ENCODE results near the gene ANTXR1. TPM values are rescaled to one million over a fixed set of nuclear protein-coding genes. Genes with fewer than 3 reads are reported as not detected.

ANTXR1 gene
- total and polyA plus RNA-seq, 10 donors = 2.8 to 66.7 (median 36.9) TPM

DNA sequence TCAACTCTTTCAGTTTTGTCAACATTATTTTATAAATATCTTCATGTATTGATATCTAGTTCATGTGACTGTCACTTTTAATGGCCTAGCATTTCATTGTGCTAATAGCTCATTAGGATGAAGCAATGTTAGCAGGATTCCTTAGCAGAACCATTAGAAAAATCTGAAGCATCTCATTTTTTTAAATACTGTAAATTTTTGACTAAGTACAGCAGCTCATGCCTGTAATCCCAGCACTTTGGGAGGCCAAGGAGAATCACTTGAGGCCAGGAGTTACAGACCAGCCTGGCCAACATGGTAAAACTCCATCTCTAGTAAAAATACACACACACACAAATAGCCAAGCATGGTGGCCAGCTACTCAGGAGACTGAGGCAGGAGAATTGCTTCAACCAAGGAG is 15.6 kb upstream of the ANTXR1 start:
- Histone ChIP-seq H3K4me1 (no peaks in the 10 kb centered on the region), H3K36me3 (no peaks in the 10 kb centered on the region), H3K4me3 (no peak overlapping the region), H3K27ac (no peak overlapping the region), H3K9me3 (peaks cover 0 to 19% (median 10%) of the 10 kb centered on the region in 8 donors), H3K27me3 (replicated peaks in 1 of 7) (no peaks in the 10 kb centered on the region)
- no peak for DNase-seq
- intact Hi-C loops (cut with DNase I; ENCODE audit: low total_unique reads) = no loop called here
- TF ChIP-seq POLR2AphosphoS5 (IDR thresholded peaks at IDR 0.05) = no peak
- TF ChIP-seq CTCF (IDR thresholded peaks at IDR 0.05 in 8 of 11, conservative IDR thresholded peaks at IDR 0.05 in 3 of 11) = no peak
- TF ChIP-seq POLR2A (IDR thresholded peaks at IDR 0.05) = no peak

- Histone ChIP-seq H3K4me3 (no peak overlapping the region), H3K4me1 (no peaks in the 10 kb centered on the region), H3K27ac (no peak overlapping the region), H3K27me3 (replicated peaks in 1 of 7) (peaks cover 0 to 9% (median 0%) of the 10 kb centered on the region in 7 donors), H3K36me3 (no peaks in the 10 kb centered on the region), H3K9me3 (peaks cover 0 to 21% (median 13%) of the 10 kb centered on the region in 8 donors)
- no peak for DNase-seq
- no peak for TF ChIP-seq POLR2A (IDR thresholded peaks at IDR 0.05)
- TF ChIP-seq CTCF (IDR thresholded peaks at IDR 0.05 in 8 of 11, conservative IDR thresholded peaks at IDR 0.05 in 3 of 11) = no peak
- TF ChIP-seq POLR2AphosphoS5 (IDR thresholded peaks at IDR 0.05) = no peak
- intact Hi-C loops (cut with DNase I; ENCODE audit: low total_unique reads) = no loop called here
Observed at GRCh38 chr2:69001879-69002278, 11.1 kb upstream of the ANTXR1 start.

DNA sequence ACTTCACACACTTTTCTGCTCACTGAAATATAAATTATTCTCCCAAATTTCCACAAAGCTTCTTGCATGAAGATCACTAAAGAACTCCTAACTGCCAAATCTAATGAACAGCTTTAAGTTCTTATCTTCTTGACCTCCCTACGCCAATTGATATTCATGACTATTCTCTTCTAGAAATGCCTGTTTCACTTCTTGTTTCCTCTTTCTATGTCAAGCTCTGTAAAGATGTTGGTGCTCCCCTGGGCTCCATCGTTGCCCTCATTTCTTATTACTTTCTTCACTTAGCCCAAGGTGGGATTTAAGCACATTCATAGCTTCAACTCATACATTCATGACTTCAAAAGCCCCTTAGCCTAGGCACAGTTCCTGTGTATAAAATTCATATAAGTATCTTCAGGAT is 9.2 kb upstream of the ANTXR1 start:
- 75 to 85% (median 78%) methylated on average over 2 of the region's 2 CpGs for WGBS, 5 donors
- H3K36me3 ChIP-seq = no peaks in the 10 kb centered on the region
- intact Hi-C loops (cut with DNase I; ENCODE audit: low total_unique reads) = no loop called here
- H3K27me3 ChIP-seq (replicated peaks in 1 of 7) = peaks cover 0 to 9% (median 0%) of the 10 kb centered on the region in 7 donors
- no peaks in the 10 kb centered on the region for H3K4me1 ChIP-seq
- H3K9me3 ChIP-seq = peaks cover 0 to 21% (median 13%) of the 10 kb centered on the region in 8 donors
- no peak for TF ChIP-seq CTCF (IDR thresholded peaks at IDR 0.05 in 8 of 11, conservative IDR thresholded peaks at IDR 0.05 in 3 of 11)
- TF ChIP-seq POLR2A (IDR thresholded peaks at IDR 0.05) = no peak
- no peak for TF ChIP-seq POLR2AphosphoS5 (IDR thresholded peaks at IDR 0.05)
- no peak overlapping the region for H3K27ac ChIP-seq
- no peak for DNase-seq
- no peak overlapping the region for H3K4me3 ChIP-seq

DNA sequence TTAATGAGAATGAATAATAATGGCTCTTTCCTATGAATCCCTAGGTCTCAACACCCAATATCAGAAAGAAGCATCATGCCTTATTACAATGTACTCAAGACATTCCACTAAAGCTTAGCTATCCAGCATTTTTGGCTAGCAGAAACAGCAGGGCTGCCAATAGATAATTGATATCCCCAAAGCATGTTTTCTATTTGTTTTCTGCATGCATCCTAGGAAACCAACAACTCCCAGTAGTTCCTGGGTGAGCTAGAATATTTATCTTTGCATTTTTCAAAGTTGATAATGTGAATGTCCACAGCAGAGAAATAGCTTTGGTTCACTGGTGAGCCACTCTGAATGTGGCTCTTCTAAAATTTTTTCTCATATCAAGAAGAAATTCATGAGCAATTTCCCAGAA is 5.8 kb upstream of the ANTXR1 start:
- intact Hi-C loops (cut with DNase I; ENCODE audit: low total_unique reads) = no loop called here
- Histone ChIP-seq H3K27ac (no peak overlapping the region), H3K27me3 (replicated peaks in 1 of 7) (peaks cover 0 to 12% (median 0%) of the 10 kb centered on the region in 7 donors), H3K36me3 (no peaks in the 10 kb centered on the region), H3K4me3 (no peak overlapping the region), H3K4me1 (no peaks in the 10 kb centered on the region), H3K9me3 (peaks cover 0 to 6% (median 4%) of the 10 kb centered on the region in 8 donors)
- no peak for TF ChIP-seq CTCF (IDR thresholded peaks at IDR 0.05 in 8 of 11, conservative IDR thresholded peaks at IDR 0.05 in 3 of 11)
- TF ChIP-seq POLR2A (IDR thresholded peaks at IDR 0.05) = no peak
- no peak for TF ChIP-seq POLR2AphosphoS5 (IDR thresholded peaks at IDR 0.05)
- DNase-seq = no peak

All from spleen (tissue), 11 donors.